NCI-H128 (cell line): ENCODE data around the gene UBC.
"Not testable (repeated sequence)": the region's sequence is repeated elsewhere in the genome, so short reads cannot be mapped to it uniquely, and the experiment has no call there.

ENCODE experiments used
- DNase-seq: peaks from one replicate; lab custom pipeline; 2025; ENCODE audit not compliant: unreplicated experiment; lab: John Stamatoyannopoulos, UW

Gene UBC

DNA sequence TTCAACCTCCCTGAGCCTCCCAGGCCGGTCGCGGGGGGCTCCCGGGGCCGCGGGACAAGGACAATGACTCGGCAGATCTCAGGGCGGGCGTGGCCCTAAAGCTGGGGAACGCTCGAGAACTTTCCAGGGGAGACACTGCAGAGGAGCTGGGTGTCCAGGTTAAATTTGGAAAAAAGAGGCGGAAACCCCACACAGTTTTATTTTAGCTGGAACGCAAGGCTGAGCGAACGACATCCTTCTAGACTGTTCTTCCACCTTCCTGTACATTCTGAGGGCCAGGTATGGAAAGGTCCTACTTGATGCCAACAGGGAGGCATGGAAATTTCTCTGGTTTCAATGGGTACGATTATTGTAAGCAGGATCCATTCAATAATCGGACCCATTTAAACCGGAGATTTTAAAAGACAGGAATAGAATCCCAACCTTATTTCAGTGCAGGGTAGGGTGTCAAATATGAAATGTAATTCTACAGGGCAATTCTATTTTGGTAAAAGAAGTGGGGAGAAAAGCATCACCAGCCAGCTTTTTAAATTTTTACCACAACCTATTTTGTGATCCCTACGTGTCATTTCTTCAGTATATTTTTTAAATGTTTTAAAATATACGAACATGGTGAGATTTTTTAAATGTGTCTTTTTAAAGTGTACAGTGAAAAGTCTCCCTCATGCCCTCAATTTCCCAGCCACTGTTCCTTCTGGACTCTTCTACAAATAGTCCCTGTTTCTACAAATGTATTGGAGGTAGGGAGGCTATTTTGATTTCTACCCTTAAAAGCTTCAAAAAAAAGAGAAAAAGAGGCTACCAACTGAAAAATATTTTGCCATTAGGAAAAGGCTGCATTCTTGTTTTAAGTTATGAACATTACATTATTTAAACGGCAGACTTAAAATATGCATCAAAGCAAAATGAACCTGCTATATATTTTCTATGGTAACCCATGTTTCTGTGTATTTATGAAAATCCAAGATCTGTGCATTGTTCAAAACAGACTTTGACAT lies 1.1 kb upstream of the UBC start:
- DNase-seq, result no peak

DNA sequence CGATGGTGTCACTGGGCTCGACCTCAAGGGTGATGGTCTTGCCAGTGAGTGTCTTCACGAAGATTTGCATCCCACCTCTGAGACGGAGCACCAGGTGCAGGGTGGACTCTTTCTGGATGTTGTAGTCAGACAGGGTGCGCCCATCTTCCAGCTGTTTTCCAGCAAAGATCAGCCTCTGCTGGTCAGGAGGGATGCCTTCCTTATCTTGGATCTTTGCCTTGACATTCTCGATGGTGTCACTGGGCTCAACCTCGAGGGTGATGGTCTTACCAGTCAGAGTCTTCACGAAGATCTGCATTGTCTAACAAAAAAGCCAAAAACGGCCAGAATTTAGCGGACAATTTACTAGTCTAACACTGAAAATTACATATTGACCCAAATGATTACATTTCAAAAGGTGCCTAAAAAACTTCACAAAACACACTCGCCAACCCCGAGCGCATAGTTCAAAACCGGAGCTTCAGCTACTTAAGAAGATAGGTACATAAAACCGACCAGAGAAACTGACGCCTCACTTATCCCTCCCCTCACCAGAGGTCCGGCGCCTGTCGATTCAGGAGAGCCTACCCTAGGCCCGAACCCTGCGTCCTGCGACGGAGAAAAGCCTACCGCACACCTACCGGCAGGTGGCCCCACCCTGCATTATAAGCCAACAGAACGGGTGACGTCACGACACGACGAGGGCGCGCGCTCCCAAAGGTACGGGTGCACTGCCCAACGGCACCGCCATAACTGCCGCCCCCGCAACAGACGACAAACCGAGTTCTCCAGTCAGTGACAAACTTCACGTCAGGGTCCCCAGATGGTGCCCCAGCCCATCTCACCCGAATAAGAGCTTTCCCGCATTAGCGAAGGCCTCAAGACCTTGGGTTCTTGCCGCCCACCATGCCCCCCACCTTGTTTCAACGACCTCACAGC lies 717 bp downstream of the UBC start:
- DNase-seq, result no peak

GRCh38 chr12:124912529-124913287 lies 1.7 kb downstream of the UBC start:
- not testable (repeated sequence) for DNase-seq

DNA sequence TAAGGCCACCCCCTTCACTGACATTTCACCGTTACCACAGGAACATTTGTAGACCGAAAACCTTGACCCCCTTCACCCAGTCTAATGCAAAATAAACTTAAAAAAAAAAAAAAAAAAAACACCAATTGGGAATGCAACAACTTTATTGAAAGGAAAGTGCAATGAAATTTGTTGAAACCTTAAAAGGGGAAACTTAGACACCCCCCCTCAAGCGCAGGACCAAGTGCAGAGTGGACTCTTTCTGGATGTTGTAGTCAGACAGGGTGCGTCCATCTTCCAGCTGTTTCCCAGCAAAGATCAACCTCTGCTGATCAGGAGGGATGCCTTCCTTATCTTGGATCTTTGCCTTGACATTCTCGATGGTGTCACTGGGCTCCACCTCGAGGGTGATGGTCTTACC lies 2.9 kb downstream of the UBC start:
- not testable (repeated sequence) for DNase-seq

GRCh38 chr12:124910561-124911478 lies 3.6 kb downstream of the UBC start:
- DNase-seq, result no peak

DNA sequence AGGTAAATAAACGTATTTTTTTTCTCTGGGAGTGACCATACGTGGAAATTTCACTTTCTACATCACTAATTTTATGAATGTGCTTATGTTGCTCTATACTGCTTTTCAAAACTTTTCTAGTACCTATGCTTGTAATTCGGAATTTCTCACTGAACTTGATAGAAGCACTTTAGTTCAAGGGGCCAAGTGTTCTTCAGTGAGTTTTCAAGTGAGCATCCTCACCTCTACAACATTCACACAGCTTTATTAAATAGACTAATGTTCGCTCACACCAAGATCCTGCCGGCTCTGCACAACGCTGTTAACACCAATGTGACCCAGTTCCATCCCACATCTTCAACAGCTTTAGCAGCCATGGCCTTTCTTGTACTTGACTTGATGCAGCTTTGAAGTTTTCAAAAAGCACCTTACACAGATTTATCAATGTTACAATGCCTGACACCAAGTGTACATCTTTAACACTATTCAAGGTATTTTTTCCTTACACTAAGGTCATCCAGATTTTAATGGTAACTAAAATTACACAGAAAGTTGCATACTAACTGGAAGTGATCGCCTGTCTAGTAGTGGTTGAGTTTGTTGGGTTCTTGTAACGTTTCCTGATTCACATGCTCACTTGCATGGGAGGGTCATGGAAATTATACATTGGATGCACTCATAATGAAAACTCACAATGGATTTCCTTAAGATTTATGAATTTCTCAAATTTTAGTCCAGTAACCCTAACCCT lies 4.5 kb downstream of the UBC start:
- DNase-seq, result no peak

- no peak for DNase-seq
These were observed 7.7 kb downstream of the UBC start for GRCh38 chr12:124906606-124907261.

DNA sequence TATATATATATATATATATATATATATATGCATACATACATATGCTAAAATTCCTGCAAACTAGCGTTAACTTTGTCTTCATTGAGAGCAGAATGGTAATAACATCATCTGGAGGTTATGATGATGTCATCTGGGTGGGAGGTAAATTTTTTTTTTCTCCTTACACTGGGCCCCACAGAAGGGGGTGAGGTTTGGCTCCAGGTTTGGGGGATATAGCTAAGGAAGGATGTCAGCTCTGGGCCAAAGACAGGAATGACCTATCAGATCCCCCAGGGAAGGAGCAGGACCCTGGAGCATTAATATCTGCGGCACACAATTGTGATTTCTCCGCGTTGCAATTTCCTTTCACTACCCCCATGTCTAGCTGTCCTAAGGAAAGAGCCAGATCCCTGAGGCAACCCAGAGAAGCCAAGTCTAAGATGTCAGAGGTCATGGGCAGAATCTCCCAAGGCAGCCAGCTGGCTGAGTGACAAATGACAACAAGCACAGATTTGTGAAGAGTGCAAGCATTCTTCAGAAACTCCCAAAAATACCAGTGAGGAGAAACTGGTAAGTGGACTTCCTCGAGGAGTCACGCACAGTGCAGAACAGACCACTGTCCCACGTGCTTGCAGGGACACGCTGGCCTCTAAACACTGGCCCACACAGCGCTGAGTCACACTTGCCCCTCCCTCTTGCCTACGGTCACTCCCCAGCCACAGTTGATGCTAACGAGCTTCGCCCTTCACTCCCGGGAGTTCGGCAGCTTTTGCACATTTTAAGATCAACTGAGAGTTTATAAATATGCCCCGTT lies 9.9 kb downstream of the UBC start:
- DNase-seq, result no peak

GRCh38 chr12:124902916-124903315 lies 11.5 kb downstream of the UBC start:
- DNase-seq, result no peak

GRCh38 chr12:124901003-124901402 lies 13.4 kb downstream of the UBC start:
- no peak for DNase-seq

GRCh38 chr12:124900345-124900795 lies 14.1 kb downstream of the UBC start:
- DNase-seq, result not testable (repeated sequence)

DNA sequence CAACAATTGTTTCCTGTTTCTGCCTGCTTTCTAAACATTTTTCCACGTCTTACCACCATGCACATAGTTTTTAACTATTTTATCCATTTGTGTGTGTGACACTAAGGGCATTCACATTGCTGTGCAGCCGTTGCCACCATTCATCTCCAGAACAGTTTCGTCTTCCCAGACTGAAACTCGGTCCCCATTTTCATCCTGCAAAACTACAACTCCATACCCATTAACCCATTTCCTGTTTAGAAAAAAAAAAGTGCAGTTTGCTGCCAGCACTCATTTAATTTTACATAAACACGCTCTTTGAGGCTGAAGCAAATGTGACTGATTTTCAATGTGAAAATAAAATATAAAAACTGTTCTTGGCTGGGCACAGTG lies 15.5 kb downstream of the UBC start:
- no peak for DNase-seq

DNA sequence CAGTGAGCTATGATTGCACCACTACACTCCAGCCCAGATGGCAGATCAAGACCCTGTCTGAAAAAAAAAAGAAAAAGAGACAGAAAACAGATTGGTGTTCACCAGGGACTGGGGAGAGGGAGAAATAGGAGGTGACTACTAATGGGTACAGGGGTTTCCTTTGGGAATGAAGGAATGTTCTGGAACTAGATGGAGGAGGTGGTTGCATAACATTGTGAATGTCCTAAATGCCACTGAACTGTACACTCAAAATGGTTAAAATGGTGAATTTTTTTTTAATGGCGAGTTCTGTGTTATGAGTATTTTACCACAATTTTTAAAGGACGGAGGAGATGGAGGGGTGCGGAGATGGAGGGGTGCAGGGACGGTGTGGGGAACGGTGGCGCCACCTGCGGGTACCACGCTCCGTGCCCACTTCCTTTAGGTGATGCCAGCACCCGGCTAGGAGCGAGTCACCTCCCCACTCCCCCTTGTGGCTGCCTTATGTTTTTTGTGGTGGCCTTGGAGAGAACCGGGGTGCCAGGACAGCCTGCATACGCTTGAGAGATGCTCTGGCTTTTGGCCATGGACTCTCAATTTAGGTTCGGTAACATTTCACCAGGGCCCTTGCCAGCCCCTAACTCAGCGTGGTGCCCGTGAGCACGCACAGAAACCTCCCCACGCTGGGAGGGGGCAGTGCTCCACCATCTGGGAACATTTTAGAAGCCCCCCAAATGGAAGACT lies 16.1 kb downstream of the UBC start:
- no peak for DNase-seq

DNA sequence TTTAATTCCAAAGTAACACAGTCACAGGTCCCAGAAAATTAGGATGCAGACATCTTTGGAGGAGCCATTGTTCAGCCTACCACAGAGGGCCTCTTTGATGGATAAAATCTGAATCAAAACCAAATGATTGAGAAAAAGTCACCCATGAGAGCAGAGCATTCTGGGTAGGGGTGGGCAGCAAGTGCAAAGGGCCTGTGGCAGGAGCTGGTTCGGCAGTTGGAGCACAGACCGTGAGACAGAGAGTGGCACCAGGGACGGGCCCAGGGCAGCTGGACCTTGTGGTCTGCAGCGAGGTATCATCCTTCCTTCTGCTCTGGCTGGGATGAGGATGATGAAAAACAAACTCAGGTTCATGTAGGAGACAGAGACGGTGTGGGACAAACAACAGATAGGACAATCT lies 18.0 kb downstream of the UBC start:
- DNase-seq, result no peak

- no peak for DNase-seq
These were observed 20.5 kb downstream of the UBC start for GRCh38 chr12:124893792-124894516.

DNA sequence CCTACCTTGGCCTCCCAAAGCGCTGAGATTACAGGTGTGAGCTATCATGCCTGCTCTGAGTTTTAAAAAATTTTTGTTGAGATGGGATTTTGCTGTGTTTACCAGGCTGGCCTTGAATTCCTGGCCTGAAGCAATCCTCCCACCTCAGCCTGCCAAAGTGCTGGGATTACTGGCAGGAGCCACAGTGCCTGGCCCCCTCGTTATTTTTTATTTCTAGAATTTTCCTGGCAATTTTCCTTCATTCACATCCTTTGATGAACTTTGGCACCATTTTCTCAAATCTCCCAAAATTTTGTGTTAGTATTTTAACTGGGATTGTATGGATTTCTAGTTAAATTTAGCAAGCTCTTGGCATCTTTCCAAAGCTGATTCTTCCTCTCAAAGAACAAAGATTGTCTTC lies 26.2 kb downstream of the UBC start:
- no peak for DNase-seq

DNA sequence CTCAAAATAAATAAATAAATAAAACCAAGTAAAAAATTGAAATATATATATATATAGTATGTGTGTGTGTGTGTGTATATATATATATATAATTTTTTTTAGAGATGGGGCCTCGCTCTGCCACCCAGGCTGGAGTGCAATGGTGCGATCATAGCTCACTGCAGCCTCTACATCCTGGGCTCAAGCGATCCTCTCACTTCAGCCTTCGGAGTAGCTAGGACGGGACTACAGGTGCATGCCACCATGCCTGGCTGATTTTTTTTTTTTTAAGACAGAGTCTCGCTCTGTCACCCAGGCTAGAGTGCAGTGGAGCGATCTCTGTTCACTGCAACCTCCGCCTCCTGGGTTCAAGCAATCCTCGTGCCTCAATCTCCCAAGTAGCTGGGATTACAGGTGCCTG lies 26.7 kb downstream of the UBC start:
- not testable (repeated sequence) for DNase-seq
